Endodermal cell (in vitro differentiated cells): ENCODE data around the gene SEC24A. TPM values are rescaled to one million over a fixed set of nuclear protein-coding genes. Genes with fewer than 3 reads are reported as not detected.

ENCODE experiments used
- DNase-seq: peaks from one replicate; pipeline ENCODE4 v3.0.0-alpha.2; 2017
- H3K27ac ChIP-seq: 2 replicates; pipeline ENCODE4 v1.5.1; 2013; ENCODE audit warnings: mild to moderate bottlenecking, low read depth, low read length, moderate library complexity
- H3K27me3 ChIP-seq: 2 replicates; pipeline ENCODE4 v1.6.1; 2013; ENCODE audit warnings: mild to moderate bottlenecking, low read length, moderate library complexity; ENCODE audit not compliant: insufficient read depth, control insufficient read depth, poor library complexity, severe bottlenecking
- H3K36me3 ChIP-seq: 2 replicates; pipeline ENCODE4 v1.7.0; 2013; ENCODE audit warnings: mild to moderate bottlenecking, low read length, moderate library complexity; ENCODE audit not compliant: control insufficient read depth, insufficient read depth
- H3K4me1 ChIP-seq: one replicate; pipeline ENCODE4 v1.7.0; 2013; ENCODE audit warnings: low read length; ENCODE audit not compliant: control insufficient read depth, insufficient read depth
- H3K4me3 ChIP-seq: 2 replicates; pipeline ENCODE4 v1.5.1; 2013; ENCODE audit warnings: mild to moderate bottlenecking, low read length, moderate library complexity
- H3K9ac ChIP-seq: 2 replicates; pipeline ENCODE4 v1.6.1; 2013; ENCODE audit warnings: mild to moderate bottlenecking, low read length, moderate library complexity; ENCODE audit not compliant: poor library complexity, severe bottlenecking; ENCODE audit errors: extremely low read depth
- H3K9me3 ChIP-seq: 2 replicates; pipeline ENCODE4 v1.6.1; 2013; ENCODE audit warnings: mild to moderate bottlenecking, low read length, moderate library complexity; ENCODE audit not compliant: control insufficient read depth
- H3K27ac Mint-ChIP-seq: 2 replicates; pipeline ENCODE4 v1.8.0; 2020; ENCODE audit warnings: mixed read lengths
- H3K27me3 Mint-ChIP-seq: 2 replicates; pipeline ENCODE4 v1.8.0; 2021; ENCODE audit warnings: mild to moderate bottlenecking, mixed read lengths; ENCODE audit not compliant: insufficient read depth
- H3K36me3 Mint-ChIP-seq: 2 replicates; pipeline ENCODE4 v1.8.0; 2020; ENCODE audit warnings: low read depth, mixed read lengths
- H3K4me1 Mint-ChIP-seq: 2 replicates; pipeline ENCODE4 v1.8.0; 2020; ENCODE audit warnings: mixed read lengths
- H3K4me3 Mint-ChIP-seq: 2 replicates; pipeline ENCODE4 v1.8.0; 2020; ENCODE audit warnings: mild to moderate bottlenecking, moderate library complexity, mixed read lengths
- H3K9me3 Mint-ChIP-seq: 2 replicates; pipeline ENCODE4 v1.8.0; 2020; ENCODE audit warnings: mild to moderate bottlenecking, mixed read lengths
- CTCF ChIP-seq: fragments of 200-600 bp; sonication (generic); conservative IDR thresholded peaks from 2 replicates; pipeline ENCODE4 v1.5.0; 2021; ENCODE audit warnings: antibody characterized with exemption, mild to moderate bottlenecking
- WGBS, 2 experiments: methylation state at CpG; one replicate each; pipeline versions ENCODE4 v1.1.5 to v1.1.7; 2013; ENCODE audit warnings: missing lambda C conversion rate in 2 of 2, mixed read lengths in 1 of 2; ENCODE audit not compliant: insufficient coverage in 1 of 2, insufficient read length in 1 of 2; 5-methylcytosine and 5-hydroxymethylcytosine counted together
- total RNA-seq, 2 donors: library from RNA; stranded (reverse); fragmentation: NEBNext Ultra II Directional in 1 of 2; extraction: Animal tissue kit (Norgen Biotek cat#: 25700) in 1 of 2; gene quantifications; 2 replicates in 1 of 2; 3 replicates in 1 of 2; pipeline ENCODE4 v1.2.1, GENCODE V29; 2021

The SEC24A gene
- total RNA-seq, 2 donors from 2014 or later, result 26.5 to 32.1 TPM

GRCh38 chr5:134738963-134739661 lies 90.5 kb downstream of the SEC24A start:
- TF ChIP-seq CTCF, result peak; percentile 16
- H3K4me1 Mint-ChIP-seq, result peaks cover 19% of the 10 kb centered on the region
- H3K27me3 Mint-ChIP-seq, result no peaks in the 10 kb centered on the region
- H3K9ac ChIP-seq, result peak overlapping the region; percentile 78
- H3K27me3 ChIP-seq, result no peaks in the 10 kb centered on the region
- H3K4me3 ChIP-seq, result peak overlapping the region; percentile 96
- H3K4me3 Mint-ChIP-seq, result peak overlapping the region; percentile 96
- peak overlapping the region; percentile 97 for H3K27ac Mint-ChIP-seq
- DNase-seq, result peak; percentile 77
- H3K9me3 Mint-ChIP-seq, result no peaks in the 10 kb centered on the region
- H3K9me3 ChIP-seq, result no peaks in the 10 kb centered on the region
- H3K36me3 ChIP-seq, result peaks cover 18% of the 10 kb centered on the region
- no peak overlapping the region for H3K27ac ChIP-seq
- no peaks in the 10 kb centered on the region for H3K4me1 ChIP-seq
- WGBS, 2 experiments, result 11 to 15% methylated on average over 17 to 21 of the region's 21 CpGs
- H3K36me3 Mint-ChIP-seq, result peaks cover 18% of the 10 kb centered on the region

- no peaks in the 10 kb centered on the region for H3K4me1 ChIP-seq
- Mint-ChIP-seq H3K4me3 (no peak overlapping the region), H3K9me3 (no peaks in the 10 kb centered on the region), H3K36me3 (peaks cover 22% of the 10 kb centered on the region), H3K27ac (peak overlapping the region; percentile 52), H3K27me3 (no peaks in the 10 kb centered on the region), H3K4me1 (peaks cover 19% of the 10 kb centered on the region)
- H3K9ac ChIP-seq, result no peak overlapping the region
- 93 to 95% methylated on average over 11 of the region's 11 CpGs for WGBS, 2 experiments
- H3K27me3 ChIP-seq, result no peaks in the 10 kb centered on the region
- DNase-seq, result no peak
- no peak overlapping the region for H3K27ac ChIP-seq
- H3K4me3 ChIP-seq, result no peak overlapping the region
- H3K9me3 ChIP-seq, result no peaks in the 10 kb centered on the region
- no peak for TF ChIP-seq CTCF
- peaks cover 24% of the 10 kb centered on the region for H3K36me3 ChIP-seq
Measured at GRCh38 chr5:134741052-134741451, 92.5 kb downstream of the SEC24A start.

- no peaks in the 10 kb centered on the region for H3K4me1 ChIP-seq
- H3K4me3 Mint-ChIP-seq, result no peak overlapping the region
- no peaks in the 10 kb centered on the region for H3K27me3 ChIP-seq
- no peak overlapping the region for H3K27ac ChIP-seq
- no peak overlapping the region for H3K27ac Mint-ChIP-seq
- no peak for TF ChIP-seq CTCF
- no peak overlapping the region for H3K9ac ChIP-seq
- no peaks in the 10 kb centered on the region for H3K9me3 Mint-ChIP-seq
- WGBS, 2 experiments, result 100% methylated on average over 2 of the region's 2 CpGs; no CpG with 5 or more reads in 1 of the 2 experiments
- no peaks in the 10 kb centered on the region for H3K9me3 ChIP-seq
- no peaks in the 10 kb centered on the region for H3K27me3 Mint-ChIP-seq
- H3K4me1 Mint-ChIP-seq, result peaks cover 19% of the 10 kb centered on the region
- no peak overlapping the region for H3K4me3 ChIP-seq
- peaks cover 24% of the 10 kb centered on the region for H3K36me3 ChIP-seq
- no peak for DNase-seq
- peaks cover 22% of the 10 kb centered on the region for H3K36me3 Mint-ChIP-seq
Measured at GRCh38 chr5:134742134-134742533, 93.5 kb downstream of the SEC24A start.
